VCaP (cell line): ENCODE results near the gene PIGO.

ENCODE experiments used
- H3K27ac ChIP-seq: fragments of 450-650 bp; 2 replicates; pipeline ENCODE4 v1.5.1; 2017
- TF ChIP-seq, protein P1 (sequence below): fragments of 450-650 bp; conservative IDR thresholded peaks from 2 replicates; pipeline ENCODE4 v1.5.1; 2017; ENCODE audit warnings: mild to moderate bottlenecking, moderate library complexity

The PIGO gene

DNA sequence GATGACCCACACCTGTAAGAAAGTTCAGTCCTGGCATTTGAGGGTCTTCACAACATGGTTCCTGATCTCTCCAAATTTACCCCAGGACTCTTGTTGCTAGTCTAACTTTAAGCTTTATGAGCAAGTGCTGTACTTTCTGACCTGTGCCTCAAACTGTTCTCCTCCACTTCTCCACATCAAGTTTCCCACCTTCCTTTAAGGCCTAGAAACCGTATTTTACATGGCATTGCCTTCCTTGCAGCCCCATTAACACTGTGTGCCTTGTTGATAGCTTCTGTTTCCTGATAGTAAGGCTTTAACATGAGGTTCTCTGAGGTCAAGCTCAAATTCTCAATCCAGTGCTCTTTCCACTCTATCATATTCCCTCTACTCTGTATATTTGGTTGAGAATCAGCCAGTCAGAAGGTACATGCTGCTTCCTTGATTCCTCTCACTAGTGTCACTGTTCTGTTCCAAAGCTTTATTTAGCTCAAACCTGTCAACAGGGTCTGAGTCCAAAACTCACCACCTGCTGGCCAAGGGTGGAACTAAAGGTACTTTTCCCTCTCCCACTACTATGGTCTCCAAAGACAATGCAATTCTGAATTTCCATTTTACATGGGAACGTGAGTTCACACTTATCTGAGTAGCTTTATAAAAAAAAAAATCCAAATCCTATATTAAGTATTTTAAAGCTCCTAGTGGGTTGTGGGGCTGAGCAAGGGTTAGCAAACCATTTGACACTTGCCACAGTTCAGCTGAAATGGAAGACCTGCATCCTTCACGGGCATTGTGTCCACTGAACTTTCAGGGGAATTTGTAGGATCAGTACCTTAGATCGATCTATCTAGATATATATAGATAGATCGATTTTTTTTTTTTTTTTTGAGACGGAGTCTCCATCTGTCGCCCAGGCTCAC, 45.1 kb downstream of the PIGO start:
- H3K27ac ChIP-seq, result no peak overlapping the region
- TF ChIP-seq, protein P1, sequence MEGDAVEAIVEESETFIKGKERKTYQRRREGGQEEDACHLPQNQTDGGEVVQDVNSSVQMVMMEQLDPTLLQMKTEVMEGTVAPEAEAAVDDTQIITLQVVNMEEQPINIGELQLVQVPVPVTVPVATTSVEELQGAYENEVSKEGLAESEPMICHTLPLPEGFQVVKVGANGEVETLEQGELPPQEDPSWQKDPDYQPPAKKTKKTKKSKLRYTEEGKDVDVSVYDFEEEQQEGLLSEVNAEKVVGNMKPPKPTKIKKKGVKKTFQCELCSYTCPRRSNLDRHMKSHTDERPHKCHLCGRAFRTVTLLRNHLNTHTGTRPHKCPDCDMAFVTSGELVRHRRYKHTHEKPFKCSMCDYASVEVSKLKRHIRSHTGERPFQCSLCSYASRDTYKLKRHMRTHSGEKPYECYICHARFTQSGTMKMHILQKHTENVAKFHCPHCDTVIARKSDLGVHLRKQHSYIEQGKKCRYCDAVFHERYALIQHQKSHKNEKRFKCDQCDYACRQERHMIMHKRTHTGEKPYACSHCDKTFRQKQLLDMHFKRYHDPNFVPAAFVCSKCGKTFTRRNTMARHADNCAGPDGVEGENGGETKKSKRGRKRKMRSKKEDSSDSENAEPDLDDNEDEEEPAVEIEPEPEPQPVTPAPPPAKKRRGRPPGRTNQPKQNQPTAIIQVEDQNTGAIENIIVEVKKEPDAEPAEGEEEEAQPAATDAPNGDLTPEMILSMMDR, result peak; percentile 83

DNA sequence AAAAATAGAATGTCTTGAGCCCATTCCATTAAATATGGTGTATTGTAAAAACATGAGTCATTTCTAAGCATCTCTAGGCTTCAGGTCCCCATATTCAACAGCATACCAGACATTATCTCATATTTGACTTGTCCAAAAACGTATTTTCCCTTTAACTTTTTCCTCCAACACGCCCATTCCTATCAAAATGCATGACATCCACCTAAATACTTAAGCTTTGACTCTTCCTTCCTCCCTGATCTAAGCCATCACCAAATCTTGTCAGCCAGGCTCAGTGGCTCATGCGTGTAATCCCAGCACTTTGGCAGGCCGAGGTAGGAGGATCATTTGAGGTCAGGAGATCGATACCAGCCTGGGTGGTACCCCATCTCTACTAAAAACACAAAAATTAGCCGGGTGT, 47.9 kb downstream of the PIGO start:
- no peak overlapping the region for H3K27ac ChIP-seq
- TF ChIP-seq, protein P1, result no peak

DNA sequence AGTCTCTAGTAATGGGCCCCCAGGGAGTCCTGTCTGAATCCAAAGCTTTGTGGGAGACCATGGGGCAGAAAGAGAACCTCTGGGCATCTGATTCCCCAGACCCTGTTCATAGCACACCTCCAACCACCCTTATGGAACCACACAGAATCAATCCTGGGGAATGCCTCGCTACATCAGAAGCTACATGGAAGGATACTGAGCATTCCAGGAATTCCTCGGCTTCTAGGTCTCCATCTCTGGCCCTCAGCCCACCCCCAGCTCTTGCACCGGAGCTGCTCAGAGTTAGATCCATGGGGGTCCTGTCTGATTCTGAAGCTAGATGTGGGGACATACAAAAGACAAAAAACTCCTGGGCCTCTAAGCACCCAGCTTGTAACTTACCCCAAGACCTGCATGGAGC, 52.3 kb downstream of the PIGO start:
- H3K27ac ChIP-seq, result no peak overlapping the region
- TF ChIP-seq, protein P1, result no peak

DNA sequence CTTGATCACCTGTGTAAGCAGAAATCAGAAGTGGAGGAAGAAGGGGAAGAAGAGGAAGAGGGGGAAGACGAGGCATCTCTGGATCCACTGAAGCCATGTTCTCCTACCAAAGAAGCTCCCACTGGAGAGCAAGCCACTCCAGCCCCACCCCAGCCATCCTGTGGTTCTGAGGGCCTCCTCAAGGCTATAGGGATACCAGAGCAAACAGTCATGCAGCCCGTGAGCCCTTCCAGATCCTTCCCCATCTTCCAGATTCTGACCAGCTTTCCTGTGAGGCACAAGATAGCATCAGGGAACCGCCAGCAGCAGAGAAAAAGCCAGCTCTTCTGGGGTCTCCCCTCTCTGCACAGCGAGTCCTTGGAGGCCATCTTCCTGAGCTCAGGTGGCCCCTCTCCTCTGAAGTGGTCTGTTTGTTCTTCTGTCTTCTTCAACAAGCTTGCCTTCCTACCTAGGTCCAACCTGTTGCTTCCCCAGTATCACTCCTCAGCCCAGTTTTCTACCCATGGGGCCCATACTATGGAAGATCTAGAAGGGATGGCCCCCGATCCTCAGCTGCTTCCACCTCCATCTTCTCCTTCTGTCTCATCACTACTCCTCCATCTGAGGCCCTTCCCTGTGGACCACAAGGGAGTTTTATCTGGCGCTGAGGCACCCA, 53.4 kb downstream of the PIGO start:
- no peak overlapping the region for H3K27ac ChIP-seq
- TF ChIP-seq, protein P1, result no peak

DNA sequence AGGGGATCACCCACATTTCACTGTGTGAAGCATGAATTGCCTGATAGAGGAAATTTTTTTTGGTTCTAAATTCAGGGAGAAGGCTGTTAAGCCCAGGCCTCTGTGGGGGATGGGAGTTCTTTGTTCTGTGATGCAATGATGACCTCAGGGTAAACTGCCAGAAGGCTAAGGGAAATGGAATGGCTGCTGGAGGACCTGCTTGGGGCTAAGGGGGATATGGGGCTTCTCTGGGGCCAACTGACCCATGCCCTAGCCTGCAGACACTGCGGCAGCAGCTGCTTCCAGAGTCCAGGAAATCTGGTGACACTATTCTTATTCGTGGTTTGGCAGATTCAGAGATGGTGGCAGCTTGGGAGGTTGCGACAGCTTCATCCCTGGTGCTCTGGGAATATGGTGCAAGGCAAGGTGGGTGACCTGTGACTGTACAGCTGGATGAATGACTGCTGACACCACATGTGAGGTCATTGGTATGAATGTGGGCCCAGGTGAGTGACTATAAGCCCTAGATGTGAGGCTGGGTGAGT, 54.2 kb downstream of the PIGO start:
- TF ChIP-seq, protein P1, result no peak
- no peak overlapping the region for H3K27ac ChIP-seq
